GM12801 (cell line): ENCODE results near the gene DCC.

ENCODE experiments used
- CTCF ChIP-seq: IDR thresholded peaks from one replicate; pipeline ENCODE4 v1.5.1; 2011; ENCODE audit warnings: control low read depth; ENCODE audit not compliant: insufficient read length; ENCODE audit errors: extremely low read depth

DCC gene

GRCh38 chr18:52536039-52536438 is 196.0 kb downstream of the DCC start:
- no peak for TF ChIP-seq CTCF

GRCh38 chr18:52537261-52537660 is 197.3 kb downstream of the DCC start:
- no peak for TF ChIP-seq CTCF

GRCh38 chr18:52541056-52541455 is 201.1 kb downstream of the DCC start:
- TF ChIP-seq CTCF: no peak

- TF ChIP-seq CTCF: no peak
These were observed 204.1 kb downstream of the DCC start for GRCh38 chr18:52544086-52544485.

- no peak for TF ChIP-seq CTCF
These were observed 206.8 kb downstream of the DCC start for GRCh38 chr18:52546686-52547346.

GRCh38 chr18:52553441-52553840 is 213.4 kb downstream of the DCC start:
- TF ChIP-seq CTCF: no peak

- TF ChIP-seq CTCF: no peak
These were observed 214.2 kb downstream of the DCC start for GRCh38 chr18:52554180-52554579.
